Keratinocyte (primary cell): ENCODE measurements around the gene SBNO2.

ENCODE experiments used
- CTCF ChIP-seq, 3 experiments: IDR thresholded peaks in 1 of 3; conservative IDR thresholded peaks in 1 of 3; optimal IDR thresholded peaks in 1 of 3; 2 replicates in 2 of 3; 3 replicates in 1 of 3; pipeline versions ENCODE3 to v1.5.1; 2011; ENCODE audit warnings: low read length in 3 of 3, mild to moderate bottlenecking in 3 of 3, moderate library complexity in 2 of 3, control low read depth in 1 of 3, inconsistent platforms in 1 of 3; ENCODE audit not compliant: insufficient read depth in 2 of 3; ENCODE audit errors: extremely low read depth in 1 of 3
- EZH2 ChIP-seq: IDR thresholded peaks from one replicate; pipeline ENCODE4 v1.6.1; 2012; ENCODE audit warnings: inconsistent platforms, mild to moderate bottlenecking, low read length, moderate library complexity

- TF ChIP-seq CTCF (optimal IDR thresholded peaks at IDR 0.05 in 1 of 3, IDR thresholded peaks at IDR 0.05 in 1 of 3, conservative IDR thresholded peaks at IDR 0.05 in 1 of 3; ENCODE audit: extremely low read depth in 1 of 3, insufficient read depth in 2 of 3, low read length in 3 of 3) (no peak), EZH2 (no peak)
Observed at GRCh38 chr19:1135454-1135853, 38.6 kb downstream of the SBNO2 start.
